ENCODE measurements around the gene S100A5.
"Not testable (repeated sequence)": the region's sequence is repeated elsewhere in the genome, so short reads cannot be mapped to it uniquely, and the experiment has no call there.

Gene S100A5, protein sequence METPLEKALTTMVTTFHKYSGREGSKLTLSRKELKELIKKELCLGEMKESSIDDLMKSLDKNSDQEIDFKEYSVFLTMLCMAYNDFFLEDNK

GRCh38 chr1:153540394-153541361 lies at the start of gene S100A5:
Gene S100A5, minus strand, starts transcription at chr1:153540934. Its CDS starts 743 bp downstream, at chr1:153540191.
- CTCF ChIA-PET: interaction anchor here (1.0 to 1.2 kb wide), 5 partner anchors 13 to 446 kb away, joined by 3 to 6 read pairs (median 4); partner anchors contain the start of gene RAB13
- no peaks in the 10 kb centered on the region for H3K36me3 ChIP-seq (ENCODE audit: control insufficient read depth in 2 of 2, insufficient read depth in 1 of 2, low read length in 2 of 2)
- POLR2A ChIA-PET: interaction anchor here (1.3 to 1.5 kb wide), 2 partner anchors 23 to 25 kb away, joined by 3 read pairs; partner anchors contain the start of gene S100A2
- H3K4me3 ChIP-seq (ENCODE audit: low read depth, low read length): no peak within 1 kb of the TSS
- no peak for TF ChIP-seq BCL11B (tag by site-specific recombination; IDR thresholded peaks at IDR 0.05; ENCODE audit: low read depth)
- peak; percentile 24; the same call in 1 of the 2 replicates for TF ChIP-seq ZIC2 (tag by site-specific recombination; IDR thresholded peaks at IDR 0.05)
- peak; percentile 58 for TF ChIP-seq EGR2 (tag by site-specific recombination; IDR thresholded peaks at IDR 0.05; ENCODE audit: low read depth)
- no peak for TF ChIP-seq ZXDB (tag by site-specific recombination; IDR thresholded peaks at IDR 0.05)
- TF ChIP-seq ZNF555 (tag by site-specific recombination; conservative IDR thresholded peaks at IDR 0.05): no peak
- peak; percentile 51; the same call in 1 of the 2 replicates for TF ChIP-seq ZFHX2 (tag by site-specific recombination; conservative IDR thresholded peaks at IDR 0.05)
- TF ChIP-seq ZNF146 (tag by site-specific recombination; IDR thresholded peaks at IDR 0.05): no peak
- TF ChIP-seq ZNF48 (tag by site-specific recombination; IDR thresholded peaks at IDR 0.05): no peak
- H3K27ac ChIP-seq (ENCODE audit: extremely low read depth, low read depth, low read length): no peak within 1 kb of the TSS
- H3K4me1 ChIP-seq (ENCODE audit: control insufficient read depth, insufficient read depth, low read length): peaks cover 2% of the 10 kb centered on the region; the same call in 1 of the 2 replicates
- no peaks in the 10 kb centered on the region for H3K9me3 ChIP-seq (ENCODE audit: control insufficient read depth, insufficient read depth, low read depth, low read length)

- Histone ChIP-seq H3K27ac (ENCODE audit: extremely low read depth, low read depth, low read length) (no peak overlapping the region), H3K4me1 (ENCODE audit: control insufficient read depth, insufficient read depth, low read length) (no peaks in the 10 kb centered on the region), H3K36me3 (ENCODE audit: control insufficient read depth in 2 of 2, insufficient read depth in 1 of 2, low read length in 2 of 2) (no peaks in the 10 kb centered on the region), H3K9me3 (ENCODE audit: control insufficient read depth, insufficient read depth, low read depth, low read length) (no peaks in the 10 kb centered on the region), H3K4me3 (ENCODE audit: low read depth, low read length) (no peak overlapping the region)
- POLR2A ChIA-PET: interaction anchor here (0.7 to 1.0 kb wide), 2 partner anchors 37 to 45 kb away, joined by 3 to 5 read pairs; partner anchors contain the start of gene CHTOP
- CTCF ChIA-PET: interaction anchor here (0.7 kb wide), 2 partner anchors 12 to 1887 kb away, joined by 3 read pairs; no protein-coding TSS in a partner anchor
- TF ChIP-seq, protein P1, sequence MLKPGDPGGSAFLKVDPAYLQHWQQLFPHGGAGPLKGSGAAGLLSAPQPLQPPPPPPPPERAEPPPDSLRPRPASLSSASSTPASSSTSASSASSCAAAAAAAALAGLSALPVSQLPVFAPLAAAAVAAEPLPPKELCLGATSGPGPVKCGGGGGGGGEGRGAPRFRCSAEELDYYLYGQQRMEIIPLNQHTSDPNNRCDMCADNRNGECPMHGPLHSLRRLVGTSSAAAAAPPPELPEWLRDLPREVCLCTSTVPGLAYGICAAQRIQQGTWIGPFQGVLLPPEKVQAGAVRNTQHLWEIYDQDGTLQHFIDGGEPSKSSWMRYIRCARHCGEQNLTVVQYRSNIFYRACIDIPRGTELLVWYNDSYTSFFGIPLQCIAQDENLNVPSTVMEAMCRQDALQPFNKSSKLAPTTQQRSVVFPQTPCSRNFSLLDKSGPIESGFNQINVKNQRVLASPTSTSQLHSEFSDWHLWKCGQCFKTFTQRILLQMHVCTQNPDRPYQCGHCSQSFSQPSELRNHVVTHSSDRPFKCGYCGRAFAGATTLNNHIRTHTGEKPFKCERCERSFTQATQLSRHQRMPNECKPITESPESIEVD (tag by site-specific recombination; IDR thresholded peaks at IDR 0.05): no peak
- TF ChIP-seq ZSCAN23 (tag by site-specific recombination; IDR thresholded peaks at IDR 0.05) (no peak), ZBTB10 (tag by site-specific recombination; IDR thresholded peaks at IDR 0.05) (no peak), ZNF155 (tag by site-specific recombination; IDR thresholded peaks at IDR 0.05) (no peak), ZNF248 (tag by site-specific recombination; IDR thresholded peaks at IDR 0.05) (no peak)
- TF ChIP-seq, protein P2, sequence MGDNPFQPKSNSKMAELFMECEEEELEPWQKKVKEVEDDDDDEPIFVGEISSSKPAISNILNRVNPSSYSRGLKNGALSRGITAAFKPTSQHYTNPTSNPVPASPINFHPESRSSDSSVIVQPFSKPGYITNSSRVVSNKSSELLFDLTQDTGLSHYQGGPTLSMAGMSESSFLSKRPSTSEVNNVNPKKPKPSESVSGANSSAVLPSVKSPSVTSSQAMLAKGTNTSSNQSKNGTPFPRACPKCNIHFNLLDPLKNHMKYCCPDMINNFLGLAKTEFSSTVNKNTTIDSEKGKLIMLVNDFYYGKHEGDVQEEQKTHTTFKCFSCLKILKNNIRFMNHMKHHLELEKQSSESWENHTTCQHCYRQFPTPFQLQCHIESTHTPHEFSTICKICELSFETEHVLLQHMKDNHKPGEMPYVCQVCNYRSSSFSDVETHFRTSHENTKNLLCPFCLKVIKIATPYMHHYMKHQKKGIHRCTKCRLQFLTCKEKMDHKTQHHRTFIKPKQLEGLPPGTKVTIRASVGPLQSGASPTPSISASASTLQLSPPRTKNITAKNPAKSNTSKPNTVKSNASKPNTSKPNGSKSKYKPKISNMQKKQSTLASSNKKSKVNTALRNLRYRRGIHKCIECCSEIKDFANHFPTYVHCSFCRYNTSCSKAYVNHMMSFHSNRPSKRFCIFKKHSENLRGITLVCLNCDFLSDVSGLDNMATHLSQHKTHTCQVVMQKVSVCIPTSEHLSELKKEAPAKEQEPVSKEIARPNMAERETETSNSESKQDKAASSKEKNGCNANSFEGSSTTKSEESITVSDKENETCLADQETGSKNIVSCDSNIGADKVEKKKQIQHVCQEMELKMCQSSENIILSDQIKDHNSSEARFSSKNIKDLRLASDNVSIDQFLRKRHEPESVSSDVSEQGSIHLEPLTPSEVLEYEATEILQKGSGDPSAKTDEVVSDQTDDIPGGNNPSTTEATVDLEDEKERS (tag by site-specific recombination; IDR thresholded peaks at IDR 0.05): no peak
These were observed 47.7 kb upstream of the S100A5 start for GRCh38 chr1:153588482-153588881.

DNA sequence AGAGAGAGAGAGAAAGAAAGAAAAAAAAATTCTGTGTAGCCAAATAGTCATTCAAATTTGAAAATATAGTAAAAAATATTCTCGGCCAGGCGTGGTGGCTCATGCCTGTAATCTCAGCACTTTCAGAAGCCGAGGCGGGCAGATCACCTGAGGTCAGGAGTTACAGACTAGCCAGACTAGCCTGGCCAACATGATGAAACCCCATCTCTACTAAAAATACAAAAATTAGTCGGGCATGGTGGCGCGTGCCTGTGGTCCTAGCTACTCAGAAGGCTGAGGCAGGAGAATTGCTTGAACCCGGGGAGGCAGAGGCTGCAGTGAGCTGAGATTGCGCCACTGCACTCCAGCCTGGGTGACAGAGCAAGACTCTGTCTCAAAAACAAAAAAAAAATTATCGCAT lies 47.3 kb upstream of the S100A5 start:
- ChIA-PET POLR2A (interaction anchor here (0.7 to 1.0 kb wide), 2 partner anchors 38 to 46 kb away, joined by 3 to 5 read pairs; partner anchors contain the start of gene CHTOP), CTCF (interaction anchor here (0.7 kb wide), 2 partner anchors 12 to 1887 kb away, joined by 3 read pairs; no protein-coding TSS in a partner anchor)
- H3K4me1 ChIP-seq (ENCODE audit: control insufficient read depth, insufficient read depth, low read length); H3K4me3 ChIP-seq (ENCODE audit: low read depth, low read length); H3K27ac ChIP-seq (ENCODE audit: extremely low read depth, low read depth, low read length); H3K36me3 ChIP-seq (ENCODE audit: control insufficient read depth in 2 of 2, insufficient read depth in 1 of 2, low read length in 2 of 2); H3K9me3 ChIP-seq (ENCODE audit: control insufficient read depth, insufficient read depth, low read depth, low read length): not testable (repeated sequence)
